ENCODE results near the gene CACNA1I.

Gene CACNA1I

GRCh38 chr22:39718206-39718605 is 147.7 kb downstream of the CACNA1I start:
- no peaks in the 10 kb centered on the region; the same call in 1 of the 2 replicates for H3K27me3 ChIP-seq (replicated peaks; ENCODE audit: control insufficient read depth, insufficient read depth, low read length)
- no peak overlapping the region for H3K4me3 ChIP-seq (replicated peaks; ENCODE audit: low read depth, low read length)
- H3K36me3 ChIP-seq (ENCODE audit: control insufficient read depth, insufficient read depth, low read length) = no peaks in the 10 kb centered on the region
- no peak for TF ChIP-seq CTCF (IDR thresholded peaks at IDR 0.05; ENCODE audit: insufficient read depth, low read length, poor library complexity, severe bottlenecking)
- no peak for DNase-seq (ENCODE audit: extremely low read depth, insufficient read length)

- no peak for DNase-seq (ENCODE audit: extremely low read depth, insufficient read length)
- Histone ChIP-seq H3K4me3 (replicated peaks; ENCODE audit: low read depth, low read length) (no peak overlapping the region), H3K27me3 (replicated peaks; ENCODE audit: control insufficient read depth, insufficient read depth, low read length) (no peaks in the 10 kb centered on the region; the same call in 1 of the 2 replicates), H3K36me3 (ENCODE audit: control insufficient read depth, insufficient read depth, low read length) (no peaks in the 10 kb centered on the region)
- no peak for TF ChIP-seq CTCF (IDR thresholded peaks at IDR 0.05; ENCODE audit: insufficient read depth, low read length, poor library complexity, severe bottlenecking)
These were observed 148.4 kb downstream of the CACNA1I start for GRCh38 chr22:39718921-39719475.

- Histone ChIP-seq H3K27me3 (replicated peaks; ENCODE audit: control insufficient read depth, insufficient read depth, low read length) (no peaks in the 10 kb centered on the region; the same call in 1 of the 2 replicates), H3K4me3 (replicated peaks; ENCODE audit: low read depth, low read length) (no peak overlapping the region), H3K36me3 (ENCODE audit: control insufficient read depth, insufficient read depth, low read length) (no peaks in the 10 kb centered on the region)
- TF ChIP-seq CTCF (IDR thresholded peaks at IDR 0.05; ENCODE audit: insufficient read depth, low read length, poor library complexity, severe bottlenecking) = no peak
- no peak for DNase-seq (ENCODE audit: extremely low read depth, insufficient read length)
These were observed 149.3 kb downstream of the CACNA1I start for GRCh38 chr22:39719559-39720450.

GRCh38 chr22:39721206-39722031 is 150.9 kb downstream of the CACNA1I start:
- H3K27me3 ChIP-seq (replicated peaks; ENCODE audit: control insufficient read depth, insufficient read depth, low read length) = peaks cover 2% of the 10 kb centered on the region; the same call in 1 of the 2 replicates
- H3K36me3 ChIP-seq (ENCODE audit: control insufficient read depth, insufficient read depth, low read length) = no peaks in the 10 kb centered on the region
- H3K4me3 ChIP-seq (replicated peaks; ENCODE audit: low read depth, low read length) = no peak overlapping the region
- TF ChIP-seq CTCF (IDR thresholded peaks at IDR 0.05; ENCODE audit: insufficient read depth, low read length, poor library complexity, severe bottlenecking) = no peak
- no peak for DNase-seq (ENCODE audit: extremely low read depth, insufficient read length)

- no peak for TF ChIP-seq CTCF (IDR thresholded peaks at IDR 0.05; ENCODE audit: insufficient read depth, low read length, poor library complexity, severe bottlenecking)
- peaks cover 2% of the 10 kb centered on the region; the same call in 1 of the 2 replicates for H3K27me3 ChIP-seq (replicated peaks; ENCODE audit: control insufficient read depth, insufficient read depth, low read length)
These were observed 151.4 kb downstream of the CACNA1I start for GRCh38 chr22:39722032-39722325.

More at GRCh38 chr22:39722032-39722325, 151.4 kb downstream of the CACNA1I start:
- no peak for DNase-seq (ENCODE audit: extremely low read depth, insufficient read length)
- no peaks in the 10 kb centered on the region for H3K36me3 ChIP-seq (ENCODE audit: control insufficient read depth, insufficient read depth, low read length)
- no peak overlapping the region for H3K4me3 ChIP-seq (replicated peaks; ENCODE audit: low read depth, low read length)
